Liver (tissue), 9 donors: ENCODE measurements around the gene PIP5K1C. TPM values are rescaled to one million over a fixed set of nuclear protein-coding genes. Genes with fewer than 3 reads are reported as not detected.

ENCODE experiments used
- DNase-seq: peaks from one replicate; pipeline ENCODE4 v3.0.0-alpha.2; 2017; ENCODE audit warnings: low spot score
- H3K27ac ChIP-seq, 2 donors: one replicate each; pipeline ENCODE4 v1.7.0; 2013; ENCODE audit warnings: inconsistent platforms in 2 of 2, low read length in 2 of 2, control low read depth in 1 of 2, low read depth in 1 of 2, mild to moderate bottlenecking in 1 of 2
- H3K27me3 ChIP-seq, 4 donors: one replicate each; pipeline versions ENCODE4 v1.6.1 to v1.7.0; 2013; ENCODE audit warnings: low read length in 3 of 4, inconsistent platforms in 1 of 4, mild to moderate bottlenecking in 1 of 4, moderate library complexity in 1 of 4; ENCODE audit not compliant: control insufficient read depth in 4 of 4, insufficient read depth in 4 of 4
- H3K36me3 ChIP-seq, 4 donors: one replicate each; pipeline versions ENCODE4 v1.6.1 to v1.7.0; 2013; ENCODE audit warnings: low read length in 3 of 4, mild to moderate bottlenecking in 3 of 4, low read depth in 1 of 4, moderate library complexity in 1 of 4; ENCODE audit not compliant: control insufficient read depth in 4 of 4, insufficient read depth in 3 of 4
- H3K4me1 ChIP-seq, 4 donors: one replicate each; pipeline versions ENCODE4 v1.6.1 to v1.7.0; 2013; ENCODE audit warnings: low read length in 3 of 4, mild to moderate bottlenecking in 3 of 4, moderate library complexity in 1 of 4; ENCODE audit not compliant: control insufficient read depth in 4 of 4, insufficient read depth in 4 of 4
- H3K4me3 ChIP-seq, 3 donors: one replicate each; pipeline versions ENCODE4 v1.6.1 to v1.7.0; 2013; ENCODE audit warnings: low read length in 3 of 3, control low read depth in 1 of 3, low read depth in 1 of 3, mild to moderate bottlenecking in 1 of 3
- H3K9ac ChIP-seq, 2 donors: one replicate each; pipeline ENCODE4 v1.7.0; 2013; ENCODE audit warnings: low read length in 2 of 2, mild to moderate bottlenecking in 2 of 2, moderate library complexity in 2 of 2, control low read depth in 1 of 2, low read depth in 1 of 2
- H3K9me3 ChIP-seq, 4 donors: one replicate each; pipeline versions ENCODE4 v1.6.1 to v1.7.0; 2013; ENCODE audit warnings: low read length in 3 of 4; ENCODE audit not compliant: control insufficient read depth in 4 of 4
- CTCF ChIP-seq: fragments of 150-350 bp; IDR thresholded peaks from 2 replicates; pipeline ENCODE4 v1.5.1; 2017; ENCODE audit warnings: improper control_type of control experiment, low read depth, low read length; ENCODE audit not compliant: missing input control
- EGR1 ChIP-seq, 2 donors: IDR thresholded peaks; 2 replicates each; pipeline ENCODE4 v1.6.1; 2016 to 2018; ENCODE audit warnings: antibody characterized with exemption in 2 of 2, low read depth in 2 of 2
- FOXA1 ChIP-seq: IDR thresholded peaks from 2 replicates; pipeline ENCODE4 v1.6.1; 2016; ENCODE audit warnings: antibody characterized with exemption
- FOXA2 ChIP-seq: IDR thresholded peaks from 2 replicates; pipeline ENCODE4 v1.6.1; 2016; ENCODE audit warnings: antibody characterized with exemption
- GABPA ChIP-seq, 2 donors: IDR thresholded peaks in 1 of 2; conservative IDR thresholded peaks in 1 of 2; 2 replicates each; pipeline ENCODE4 v1.6.1; 2016; ENCODE audit warnings: antibody characterized with exemption in 2 of 2, mild to moderate bottlenecking in 1 of 2, moderate library complexity in 1 of 2
- HNF4A ChIP-seq, 2 donors: conservative IDR thresholded peaks; 2 replicates each; pipeline ENCODE4 v1.6.1; 2016; ENCODE audit warnings: antibody characterized with exemption in 2 of 2, mild to moderate bottlenecking in 2 of 2
- HNF4G ChIP-seq: IDR thresholded peaks from 2 replicates; pipeline ENCODE4 v1.6.1; 2016; ENCODE audit warnings: antibody characterized with exemption
- JUND ChIP-seq, 2 donors: IDR thresholded peaks; 2 replicates each; pipeline ENCODE4 v1.6.1; 2016; ENCODE audit warnings: antibody characterized with exemption in 2 of 2
- NR2F2 ChIP-seq: IDR thresholded peaks from 2 replicates; pipeline ENCODE4 v1.6.1; 2016; ENCODE audit warnings: antibody characterized with exemption
- RAD21 ChIP-seq, 2 donors: IDR thresholded peaks; 2 replicates each; pipeline ENCODE4 v1.6.1; 2016; ENCODE audit warnings: antibody characterized with exemption in 2 of 2, mild to moderate bottlenecking in 2 of 2
- RXRA ChIP-seq, 2 donors: IDR thresholded peaks; 2 replicates each; pipeline ENCODE4 v1.6.1; 2017 to 2018; ENCODE audit warnings: antibody characterized with exemption in 2 of 2, mild to moderate bottlenecking in 1 of 2
- SP1 ChIP-seq: IDR thresholded peaks from 2 replicates; pipeline ENCODE4 v1.6.1; 2018; ENCODE audit warnings: antibody characterized with exemption, mild to moderate bottlenecking
- YY1 ChIP-seq: IDR thresholded peaks from 2 replicates; pipeline ENCODE4 v1.6.1; 2016; ENCODE audit warnings: antibody characterized with exemption, mild to moderate bottlenecking
- ZBTB33 ChIP-seq: IDR thresholded peaks from 2 replicates; pipeline ENCODE4 v1.6.1; 2016; ENCODE audit warnings: antibody characterized with exemption
- WGBS: extraction: QIAGEN DNeasy Blood & Tissue Kit; methylation state at CpG from one replicate; pipeline ENCODE4 v1.1.7; 2013; 5-methylcytosine and 5-hydroxymethylcytosine counted together
- polyA plus RNA-seq, 2 donors: library from polyadenylated mRNA; stranded (reverse) in 1 of 2; unstranded in 1 of 2; fragments of 200-250 nt in 1 of 2; fragments of >200 nt in 1 of 2; fragmentation: Nextera tagmentation in 1 of 2; extraction: Ambion mirVana in 1 of 2; gene quantifications; one replicate each; pipeline versions ENCODE4 v1.2.1 to v1.2.3, GENCODE V29; 2013 to 2015
- total RNA-seq, 2 donors: library from RNA; depleted of rRNA; stranded (reverse); fragments of >200 nt; gene quantifications; one replicate each; pipeline ENCODE4 v1.2.3, GENCODE V29; 2014
- TF ChIP-seq, protein P1 (sequence below): IDR thresholded peaks from 2 replicates; pipeline ENCODE4 v1.6.1; 2016; ENCODE audit warnings: antibody characterized with exemption, mild to moderate bottlenecking
- TF ChIP-seq, protein P2 (sequence below): IDR thresholded peaks from 2 replicates; pipeline ENCODE4 v1.6.1; 2016; ENCODE audit warnings: antibody characterized with exemption
- donor health status: healthy.
- donor health status: healthy.
- donor health status: healthy.
- donor health status: healthy.
- donor health status: healthy.

PIP5K1C gene
- total and polyA plus RNA-seq, 4 donors = 1.8 to 7.4 (median 6.0) TPM

- TF ChIP-seq FOXA1 (no peak), ZBTB33 (no peak)
- TF ChIP-seq, protein P1, sequence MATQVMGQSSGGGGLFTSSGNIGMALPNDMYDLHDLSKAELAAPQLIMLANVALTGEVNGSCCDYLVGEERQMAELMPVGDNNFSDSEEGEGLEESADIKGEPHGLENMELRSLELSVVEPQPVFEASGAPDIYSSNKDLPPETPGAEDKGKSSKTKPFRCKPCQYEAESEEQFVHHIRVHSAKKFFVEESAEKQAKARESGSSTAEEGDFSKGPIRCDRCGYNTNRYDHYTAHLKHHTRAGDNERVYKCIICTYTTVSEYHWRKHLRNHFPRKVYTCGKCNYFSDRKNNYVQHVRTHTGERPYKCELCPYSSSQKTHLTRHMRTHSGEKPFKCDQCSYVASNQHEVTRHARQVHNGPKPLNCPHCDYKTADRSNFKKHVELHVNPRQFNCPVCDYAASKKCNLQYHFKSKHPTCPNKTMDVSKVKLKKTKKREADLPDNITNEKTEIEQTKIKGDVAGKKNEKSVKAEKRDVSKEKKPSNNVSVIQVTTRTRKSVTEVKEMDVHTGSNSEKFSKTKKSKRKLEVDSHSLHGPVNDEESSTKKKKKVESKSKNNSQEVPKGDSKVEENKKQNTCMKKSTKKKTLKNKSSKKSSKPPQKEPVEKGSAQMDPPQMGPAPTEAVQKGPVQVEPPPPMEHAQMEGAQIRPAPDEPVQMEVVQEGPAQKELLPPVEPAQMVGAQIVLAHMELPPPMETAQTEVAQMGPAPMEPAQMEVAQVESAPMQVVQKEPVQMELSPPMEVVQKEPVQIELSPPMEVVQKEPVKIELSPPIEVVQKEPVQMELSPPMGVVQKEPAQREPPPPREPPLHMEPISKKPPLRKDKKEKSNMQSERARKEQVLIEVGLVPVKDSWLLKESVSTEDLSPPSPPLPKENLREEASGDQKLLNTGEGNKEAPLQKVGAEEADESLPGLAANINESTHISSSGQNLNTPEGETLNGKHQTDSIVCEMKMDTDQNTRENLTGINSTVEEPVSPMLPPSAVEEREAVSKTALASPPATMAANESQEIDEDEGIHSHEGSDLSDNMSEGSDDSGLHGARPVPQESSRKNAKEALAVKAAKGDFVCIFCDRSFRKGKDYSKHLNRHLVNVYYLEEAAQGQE = no peak
- H3K27ac ChIP-seq = no peak overlapping the region
- no peaks in the 10 kb centered on the region for H3K27me3 ChIP-seq
- no peak overlapping the region for H3K9ac ChIP-seq
- no peaks in the 10 kb centered on the region for H3K36me3 ChIP-seq
- no peak overlapping the region for H3K4me3 ChIP-seq
- DNase-seq = no peak
- H3K9me3 ChIP-seq = no peaks in the 10 kb centered on the region
- peaks cover 6 to 17% (median 10%) of the 10 kb centered on the region in 4 donors for H3K4me1 ChIP-seq
- WGBS = 3% methylated on average over 1 of the region's 1 CpG
Measured at GRCh38 chr19:3701200-3701599, 932 bp upstream of the PIP5K1C start.

DNA sequence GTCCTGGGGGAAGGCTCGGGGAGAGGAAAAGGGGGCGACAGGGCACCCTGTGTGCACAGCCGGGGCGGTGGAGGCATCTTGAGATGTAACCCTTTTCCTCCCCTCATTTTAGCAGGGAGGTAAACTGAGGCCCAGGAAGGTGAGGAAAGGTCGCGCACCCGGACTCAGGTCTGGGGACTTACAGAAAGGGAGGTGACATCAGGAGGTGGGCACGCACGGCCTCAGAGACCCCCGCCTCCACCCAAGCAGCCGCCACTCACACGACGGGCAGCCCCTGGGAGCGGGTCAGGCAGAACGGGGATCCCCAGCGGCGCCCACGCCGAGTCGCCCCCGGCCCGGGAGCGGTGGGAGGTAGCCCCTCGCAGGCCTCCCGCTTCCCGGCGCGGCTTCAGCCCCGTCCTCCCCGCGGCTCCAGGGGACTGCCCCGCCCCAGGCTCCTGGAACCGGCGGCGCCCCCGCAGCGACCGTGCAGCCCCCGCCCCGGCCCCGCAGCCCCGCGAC lies 477 bp downstream of the PIP5K1C start:
- H3K9me3 ChIP-seq = no peaks in the 10 kb centered on the region
- H3K9ac ChIP-seq = peak overlapping the region in 1 of 2 donors; percentile 77
- H3K36me3 ChIP-seq = no peaks in the 10 kb centered on the region
- 2% methylated on average over 43 of the region's 43 CpGs for WGBS
- H3K27ac ChIP-seq = peak overlapping the region; percentile 40 to 76
- H3K27me3 ChIP-seq = no peaks in the 10 kb centered on the region
- H3K4me1 ChIP-seq = peaks cover 2 to 15% (median 10%) of the 10 kb centered on the region in 4 donors
- no peak for DNase-seq
- H3K4me3 ChIP-seq = peak overlapping the region; percentile 76 to 95 (median 83)
- no peak for TF ChIP-seq CTCF
- TF ChIP-seq RAD21 (IDR thresholded peaks at IDR 0.05) = no peak
- TF ChIP-seq SP1 = no peak
- TF ChIP-seq, protein P2, sequence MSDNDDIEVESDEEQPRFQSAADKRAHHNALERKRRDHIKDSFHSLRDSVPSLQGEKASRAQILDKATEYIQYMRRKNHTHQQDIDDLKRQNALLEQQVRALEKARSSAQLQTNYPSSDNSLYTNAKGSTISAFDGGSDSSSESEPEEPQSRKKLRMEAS = no peak
- no peak for TF ChIP-seq YY1
- no peak for TF ChIP-seq FOXA2
- no peak for TF ChIP-seq HNF4G
- TF ChIP-seq ZBTB33 = no peak
- no peak for TF ChIP-seq RXRA (IDR thresholded peaks at IDR 0.05)
- no peak for TF ChIP-seq JUND (IDR thresholded peaks at IDR 0.05)
- no peak for TF ChIP-seq NR2F2
- no peak for TF ChIP-seq GABPA (IDR thresholded peaks at IDR 0.05 in 1 of 2, conservative IDR thresholded peaks at IDR 0.05 in 1 of 2)
- no peak for TF ChIP-seq EGR1 (IDR thresholded peaks at IDR 0.05; ENCODE audit: low read depth in 2 of 2)
- no peak for TF ChIP-seq HNF4A (conservative IDR thresholded peaks at IDR 0.05)
- TF ChIP-seq, protein P1 = no peak
